PC-3 (cell line): Measurements from ENCODE around the gene RELL1. TPM values are rescaled to one million over a fixed set of nuclear protein-coding genes. Genes with fewer than 3 reads are reported as not detected.

Experiments
- ATAC-seq: fragments of 200-7000 bp; cut with Tn5 transposase; 2 replicates; pipeline ENCODE4 v1.9.1; 2020; ENCODE audit warnings: mild to moderate bottlenecking, moderate library complexity
- BruUV-seq: library from RNA; stranded (reverse); fragments of 400-500 nt; replicated peaks from 2 replicates; lab custom pipeline; 2021; lab: Mats Ljungman, UMichigan
- CTCF ChIA-PET: fragments of 300-600 bp; sonication (Branson Sonifier 250); formaldehyde crosslinking; loops from one replicate; lab custom pipeline; 2022; ENCODE audit warnings: antibody characterized with exemption; lab: Charles Lee
- POLR2A ChIA-PET: fragments of 300-600 bp; sonication (Branson Sonifier 250); formaldehyde crosslinking; loops from one replicate; lab custom pipeline; 2022; ENCODE audit warnings: antibody characterized with exemption; ENCODE audit not compliant: unreplicated experiment; lab: Charles Lee
- DNase-seq: peaks from one replicate; pipeline ENCODE4 v3.0.0-alpha.2; 2015
- H2AFZ ChIP-seq: fragments of 300-600 bp; sonication (generic); 2 replicates; pipeline ENCODE4 v1.6.0; 2016; ENCODE audit warnings: antibody characterized with exemption, low read length
- H3F3A ChIP-seq: fragments of 300-600 bp; sonication (generic); one replicate; pipeline ENCODE4 v1.6.0; 2017; ENCODE audit warnings: antibody characterized with exemption, low read length, control low read depth, mild to moderate bottlenecking; ENCODE audit not compliant: unreplicated experiment
- H3K27ac ChIP-seq: fragments of 300-600 bp; sonication (generic); 2 replicates; pipeline ENCODE4 v1.5.1; 2016; ENCODE audit warnings: mild to moderate bottlenecking, low read length
- H3K27me3 ChIP-seq: fragments of 300-600 bp; sonication (generic); 2 replicates; pipeline ENCODE4 v1.6.1; 2016; ENCODE audit warnings: low read length, mixed read lengths
- H3K36me3 ChIP-seq: fragments of 300-600 bp; sonication (generic); 2 replicates; pipeline ENCODE4 v1.6.1; 2016; ENCODE audit warnings: low read depth, mixed run types, low read length, mixed read lengths
- H3K4me1 ChIP-seq: fragments of 300-600 bp; sonication (generic); 2 replicates; pipeline ENCODE4 v1.5.1; 2016; ENCODE audit warnings: low read length; ENCODE audit not compliant: insufficient read depth
- H3K4me2 ChIP-seq: fragments of 300-600 bp; sonication (generic); 2 replicates; pipeline ENCODE4 v1.6.0; 2016; ENCODE audit warnings: low read length
- H3K4me3 ChIP-seq: fragments of 300-600 bp; sonication (generic); 2 replicates; pipeline ENCODE4 v1.5.1; 2016; ENCODE audit warnings: mild to moderate bottlenecking, low read length, mixed read lengths
- H3K79me2 ChIP-seq: fragments of 300-600 bp; sonication (generic); 2 replicates; pipeline ENCODE4 v1.6.1; 2017; ENCODE audit warnings: low read length, mixed read lengths
- H3K9ac ChIP-seq: fragments of 300-600 bp; sonication (generic); 2 replicates; pipeline ENCODE4 v1.6.0; 2016; ENCODE audit warnings: mild to moderate bottlenecking, low read length
- H3K9me2 ChIP-seq: fragments of 300-600 bp; sonication (generic); replicated peaks from 2 replicates; pipeline ENCODE4 v1.6.1; 2016; ENCODE audit warnings: mixed run types, low read length, mixed read lengths
- H3K9me3 ChIP-seq: fragments of 300-600 bp; sonication (generic); 2 replicates; pipeline ENCODE4 v1.6.1; 2016; ENCODE audit warnings: low read length, mixed read lengths
- H4K20me1 ChIP-seq: fragments of 300-600 bp; sonication (generic); 2 replicates; pipeline ENCODE4 v1.6.1; 2016; ENCODE audit warnings: low read length, mixed read lengths
- EZH2 ChIP-seq: fragments of 300-600 bp; sonication (generic); IDR thresholded peaks from one replicate; pipeline ENCODE4 v1.6.1; 2017; ENCODE audit warnings: antibody characterized with exemption, mild to moderate bottlenecking, low read length; ENCODE audit not compliant: unreplicated experiment
- EZH2phosphoT487 ChIP-seq: fragments of 300-600 bp; sonication (generic); IDR thresholded peaks from 2 replicates; pipeline ENCODE4 v1.6.1; 2018; ENCODE audit warnings: mild to moderate bottlenecking, antibody characterized with exemption, low read length, borderline replicate concordance
- intact Hi-C: fragments of 100-400 bp; cut with micrococcal nuclease; formaldehyde crosslinking; loops from 2 replicates; pipeline ENCODE4 v1.9.0; 2023
- total RNA-seq: library from RNA; depleted of rRNA; stranded (reverse); fragments of >200 nt; gene quantifications from 2 replicates; pipeline ENCODE4 v1.2.3, GENCODE V29; 2014
- TF ChIP-seq, protein P1 (sequence below): fragments of 300-600 bp; sonication (generic); conservative IDR thresholded peaks from 2 replicates; pipeline ENCODE4 v1.5.1; 2017; ENCODE audit warnings: antibody characterized with exemption, low read depth, mild to moderate bottlenecking, low read length

Gene RELL1
- total RNA-seq, 1 experiment from 2014 or later, result 14.6 TPM

DNA sequence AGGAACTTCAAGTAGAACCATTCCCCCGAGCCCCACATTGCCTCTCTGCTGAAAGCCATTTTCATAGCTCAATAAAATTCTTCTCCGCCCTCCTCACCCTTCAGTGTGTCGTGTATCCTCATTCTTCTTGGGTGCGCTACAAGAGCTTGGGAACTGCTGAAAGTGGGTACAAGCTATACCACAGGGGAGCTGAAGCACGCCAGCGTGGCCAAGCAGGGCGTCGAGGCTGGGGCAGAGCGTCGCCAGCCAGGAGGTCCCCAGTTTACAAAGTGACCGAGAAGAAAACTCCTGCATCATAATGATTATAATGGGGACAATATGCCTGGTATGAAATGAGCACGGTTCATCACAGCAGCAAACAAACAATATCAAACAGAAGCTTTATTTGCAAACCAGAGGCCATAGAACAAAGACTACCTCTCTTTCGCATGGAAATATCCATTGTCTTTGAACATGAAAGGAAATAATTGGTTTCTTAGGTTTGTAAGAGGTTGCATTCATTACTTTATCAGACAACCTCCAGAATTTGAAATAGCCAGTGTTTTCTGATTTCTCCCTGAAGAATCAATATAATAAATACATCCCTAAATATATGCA lies 34.3 kb downstream of the RELL1 start:
- Histone ChIP-seq H3K36me3 (no peaks in the 10 kb centered on the region), H3K79me2 (no peaks in the 10 kb centered on the region), H3K4me3 (no peak overlapping the region), H3K9me3 (no peaks in the 10 kb centered on the region), H3K9me2 (no peaks in the 10 kb centered on the region), H3K4me2 (no peak overlapping the region), H3K4me1 (peaks cover 36% of the 10 kb centered on the region), H3F3A (peaks cover 4% of the 10 kb centered on the region), H2AFZ (no peak overlapping the region), H3K27me3 (no peaks in the 10 kb centered on the region), H3K9ac (no peak overlapping the region), H3K27ac (no peak overlapping the region), H4K20me1 (no peaks in the 10 kb centered on the region)
- DNase-seq (no peak), ATAC-seq (no peak)
- ChIA-PET CTCF (no interaction called here), POLR2A (no interaction called here)
- intact Hi-C loops, result no loop called here
- BruUV-seq, result no TSS peak
- TF ChIP-seq, protein P1, sequence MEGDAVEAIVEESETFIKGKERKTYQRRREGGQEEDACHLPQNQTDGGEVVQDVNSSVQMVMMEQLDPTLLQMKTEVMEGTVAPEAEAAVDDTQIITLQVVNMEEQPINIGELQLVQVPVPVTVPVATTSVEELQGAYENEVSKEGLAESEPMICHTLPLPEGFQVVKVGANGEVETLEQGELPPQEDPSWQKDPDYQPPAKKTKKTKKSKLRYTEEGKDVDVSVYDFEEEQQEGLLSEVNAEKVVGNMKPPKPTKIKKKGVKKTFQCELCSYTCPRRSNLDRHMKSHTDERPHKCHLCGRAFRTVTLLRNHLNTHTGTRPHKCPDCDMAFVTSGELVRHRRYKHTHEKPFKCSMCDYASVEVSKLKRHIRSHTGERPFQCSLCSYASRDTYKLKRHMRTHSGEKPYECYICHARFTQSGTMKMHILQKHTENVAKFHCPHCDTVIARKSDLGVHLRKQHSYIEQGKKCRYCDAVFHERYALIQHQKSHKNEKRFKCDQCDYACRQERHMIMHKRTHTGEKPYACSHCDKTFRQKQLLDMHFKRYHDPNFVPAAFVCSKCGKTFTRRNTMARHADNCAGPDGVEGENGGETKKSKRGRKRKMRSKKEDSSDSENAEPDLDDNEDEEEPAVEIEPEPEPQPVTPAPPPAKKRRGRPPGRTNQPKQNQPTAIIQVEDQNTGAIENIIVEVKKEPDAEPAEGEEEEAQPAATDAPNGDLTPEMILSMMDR, result no peak
- TF ChIP-seq EZH2, result no peak

GRCh38 chr4:37650481-37650880 lies 35.7 kb downstream of the RELL1 start:
- Histone ChIP-seq H4K20me1 (no peaks in the 10 kb centered on the region), H3K9ac (no peak overlapping the region), H3K4me2 (no peak overlapping the region), H3K36me3 (no peaks in the 10 kb centered on the region), H3F3A (peaks cover 4% of the 10 kb centered on the region), H3K9me2 (no peaks in the 10 kb centered on the region), H3K27ac (no peak overlapping the region), H2AFZ (no peak overlapping the region), H3K9me3 (no peaks in the 10 kb centered on the region), H3K4me3 (no peak overlapping the region), H3K27me3 (no peaks in the 10 kb centered on the region), H3K79me2 (no peaks in the 10 kb centered on the region), H3K4me1 (peaks cover 36% of the 10 kb centered on the region)
- POLR2A ChIA-PET, result no interaction called here
- no peak for ATAC-seq
- no peak for DNase-seq
- TF ChIP-seq, protein P1, result no peak
- TF ChIP-seq EZH2phosphoT487 (no peak), EZH2 (no peak)
- CTCF ChIA-PET, result no interaction called here
- no TSS peak for BruUV-seq
- intact Hi-C loops, result no loop called here

DNA sequence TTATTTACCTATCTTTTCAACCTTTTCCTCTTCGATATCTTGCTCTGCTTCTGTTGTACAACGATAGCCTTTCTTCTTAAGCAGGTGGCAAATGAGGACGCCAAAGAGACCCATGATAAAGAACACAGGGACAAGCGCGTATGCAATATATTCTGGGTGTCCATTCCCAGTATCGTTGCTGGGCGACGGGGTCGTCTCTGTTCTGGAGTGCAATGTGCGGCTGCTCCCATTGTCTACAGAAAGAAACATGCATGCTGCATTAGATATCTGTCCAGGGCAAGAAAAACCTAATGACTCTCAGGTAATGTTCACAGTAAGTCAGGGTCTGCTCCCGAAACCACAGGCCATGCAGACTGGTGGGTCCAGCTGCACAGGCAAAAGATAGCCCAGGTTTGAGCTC lies 36.9 kb downstream of the RELL1 start:
- Histone ChIP-seq H3K36me3 (no peaks in the 10 kb centered on the region), H3K27me3 (no peaks in the 10 kb centered on the region), H3K4me3 (no peak overlapping the region), H3F3A (peaks cover 4% of the 10 kb centered on the region), H3K79me2 (no peaks in the 10 kb centered on the region), H3K9me3 (no peaks in the 10 kb centered on the region), H3K4me1 (peaks cover 31% of the 10 kb centered on the region), H3K9ac (no peak overlapping the region), H3K4me2 (no peak overlapping the region), H4K20me1 (no peaks in the 10 kb centered on the region), H3K27ac (no peak overlapping the region), H3K9me2 (no peaks in the 10 kb centered on the region), H2AFZ (no peak overlapping the region)
- no peak for DNase-seq
- intact Hi-C loops, result loop anchor here (5.0 kb wide), 1 partner anchor 38 kb away; the partner anchor contains the start of gene RELL1
- TF ChIP-seq, protein P1, result no peak
- TF ChIP-seq EZH2phosphoT487 (no peak), EZH2 (no peak)
- CTCF ChIA-PET, result no interaction called here
- POLR2A ChIA-PET, result no interaction called here
- no TSS peak for BruUV-seq
- no peak for ATAC-seq
